ENCODE measurements around the gene CFAP299. TPM values are rescaled to one million over a fixed set of nuclear protein-coding genes. Genes with fewer than 3 reads are reported as not detected.
"Not testable (repeated sequence)": the region's sequence is repeated elsewhere in the genome, so short reads cannot be mapped to it uniquely, and the experiment has no call there.

The CFAP299 gene
- polyA plus RNA-seq, 2 of the 4 experiments (the other 2 are of a cell fraction): not detected

- TF ChIP-seq CBX2 (IDR thresholded peaks at IDR 0.05; ENCODE audit: borderline replicate concordance, low read depth) (no peak), MAZ (IDR thresholded peaks at IDR 0.05; ENCODE audit: borderline replicate concordance, low read depth, low read length) (no peak)
Observed at GRCh38 chr4:80678413-80678812, 342.9 kb downstream of the CFAP299 start (continued).

- Histone ChIP-seq H3K27ac (no peak overlapping the region), H3K4me3 (no peak overlapping the region), H3K4me1 (no peaks in the 10 kb centered on the region), H3K9me3 (no peaks in the 10 kb centered on the region), H3K4me2 (no peak overlapping the region)
- DNase-seq (ENCODE audit: low read depth in 1 of 2, low spot score in 1 of 2): no peak
- ATAC-seq: no peak
- CTCF ChIA-PET: no interaction called here
- POLR2A ChIA-PET: no interaction called here
- FAIRE-seq: no peak
- TF ChIP-seq MAFK (IDR thresholded peaks at IDR 0.05; ENCODE audit: partially characterized antibody) (peak; percentile 47), CHD2 (IDR thresholded peaks at IDR 0.05; ENCODE audit: low read length, partially characterized antibody) (no peak)
Observed at GRCh38 chr4:80680934-80681333, 345.4 kb downstream of the CFAP299 start.

DNA sequence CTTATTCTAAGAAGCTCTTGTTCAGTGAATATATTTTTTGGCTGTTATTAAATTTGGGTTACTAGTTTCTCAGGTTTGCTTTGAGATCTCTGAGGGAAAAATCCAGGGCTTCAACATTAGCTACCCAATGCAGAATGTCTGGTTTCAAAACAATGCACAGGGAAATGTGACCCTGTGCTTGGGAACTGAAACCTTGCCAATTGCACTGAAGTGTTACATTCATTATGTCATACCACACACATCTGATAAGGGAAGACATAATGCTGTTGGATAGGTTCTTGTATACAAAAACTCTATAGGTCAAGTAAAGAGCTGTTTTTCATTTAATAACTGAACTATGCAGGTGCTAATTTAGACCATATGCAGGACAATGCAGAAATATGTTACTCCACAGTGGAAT is 349.7 kb downstream of the CFAP299 start:
- ATAC-seq (no peak), DNase-seq (ENCODE audit: low read depth in 1 of 2, low spot score in 1 of 2) (no peak), FAIRE-seq (no peak)
- ChIA-PET POLR2A (no interaction called here), CTCF (no interaction called here)
- H3K4me3 ChIP-seq: no peak overlapping the region
- H3K9me3 ChIP-seq: no peaks in the 10 kb centered on the region
- H3K27ac ChIP-seq: no peak overlapping the region
- TF ChIP-seq RFX5 (IDR thresholded peaks at IDR 0.05) (no peak), ZNF302 (CRISPR knock-in tag; IDR thresholded peaks at IDR 0.05) (no peak), SREBF2 (IDR thresholded peaks at IDR 0.05) (no peak), KDM5A (IDR thresholded peaks at IDR 0.05) (no peak), HOXB5 (CRISPR knock-in tag; IDR thresholded peaks at IDR 0.05) (no peak), NPAS2 (CRISPR knock-in tag; IDR thresholded peaks at IDR 0.05; ENCODE audit: borderline replicate concordance) (no peak), CHD2 (IDR thresholded peaks at IDR 0.05; ENCODE audit: low read length, partially characterized antibody) (no peak), KDM1A (IDR thresholded peaks at IDR 0.05; ENCODE audit: low read depth) (no peak), POLR2AphosphoS2 (conservative IDR thresholded peaks at IDR 0.05; ENCODE audit: low read length) (no peak)
- TF ChIP-seq, protein P1, sequence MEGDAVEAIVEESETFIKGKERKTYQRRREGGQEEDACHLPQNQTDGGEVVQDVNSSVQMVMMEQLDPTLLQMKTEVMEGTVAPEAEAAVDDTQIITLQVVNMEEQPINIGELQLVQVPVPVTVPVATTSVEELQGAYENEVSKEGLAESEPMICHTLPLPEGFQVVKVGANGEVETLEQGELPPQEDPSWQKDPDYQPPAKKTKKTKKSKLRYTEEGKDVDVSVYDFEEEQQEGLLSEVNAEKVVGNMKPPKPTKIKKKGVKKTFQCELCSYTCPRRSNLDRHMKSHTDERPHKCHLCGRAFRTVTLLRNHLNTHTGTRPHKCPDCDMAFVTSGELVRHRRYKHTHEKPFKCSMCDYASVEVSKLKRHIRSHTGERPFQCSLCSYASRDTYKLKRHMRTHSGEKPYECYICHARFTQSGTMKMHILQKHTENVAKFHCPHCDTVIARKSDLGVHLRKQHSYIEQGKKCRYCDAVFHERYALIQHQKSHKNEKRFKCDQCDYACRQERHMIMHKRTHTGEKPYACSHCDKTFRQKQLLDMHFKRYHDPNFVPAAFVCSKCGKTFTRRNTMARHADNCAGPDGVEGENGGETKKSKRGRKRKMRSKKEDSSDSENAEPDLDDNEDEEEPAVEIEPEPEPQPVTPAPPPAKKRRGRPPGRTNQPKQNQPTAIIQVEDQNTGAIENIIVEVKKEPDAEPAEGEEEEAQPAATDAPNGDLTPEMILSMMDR (IDR thresholded peaks at IDR 0.05): no peak
- no peaks in the 10 kb centered on the region for H3K4me1 ChIP-seq
- H3K4me2 ChIP-seq: no peak overlapping the region

GRCh38 chr4:80687736-80688135 is 352.2 kb downstream of the CFAP299 start:
- H3K9me3 ChIP-seq; FAIRE-seq; H3K4me3 ChIP-seq; DNase-seq (ENCODE audit: low read depth in 1 of 2, low spot score in 1 of 2); CTCF ChIA-PET; H3K27ac ChIP-seq; POLR2A ChIA-PET; H3K4me1 ChIP-seq; ATAC-seq; H3K4me2 ChIP-seq: not testable (repeated sequence)
- 68% methylated on average over 7 of the region's 23 CpGs for WGBS (ENCODE audit: missing lambda C conversion rate)

- DNase-seq (ENCODE audit: low read depth in 1 of 2, low spot score in 1 of 2) (no peak), ATAC-seq (no peak), FAIRE-seq (no peak)
- H3K9me3 ChIP-seq: no peaks in the 10 kb centered on the region
- CTCF ChIA-PET: no interaction called here
- no peak overlapping the region for H3K27ac ChIP-seq
- H3K4me3 ChIP-seq: no peak overlapping the region
- 7% methylated on average over 3 of the region's 3 CpGs for WGBS (ENCODE audit: missing lambda C conversion rate)
- POLR2A ChIA-PET: no interaction called here
- H3K4me2 ChIP-seq: no peak overlapping the region
- H3K4me1 ChIP-seq: no peaks in the 10 kb centered on the region
- TF ChIP-seq USF2 (IDR thresholded peaks at IDR 0.05) (no peak), GATA3 (IDR thresholded peaks at IDR 0.05; ENCODE audit: borderline replicate concordance) (no peak), ZSCAN20 (CRISPR knock-in tag; IDR thresholded peaks at IDR 0.05) (no peak), CBX8 (IDR thresholded peaks at IDR 0.05) (no peak), ZFP36 (IDR thresholded peaks at IDR 0.05; ENCODE audit: borderline replicate concordance, partially characterized antibody) (no peak), PBX3 (IDR thresholded peaks at IDR 0.05) (no peak), EHMT2 (IDR thresholded peaks at IDR 0.05; ENCODE audit: low read depth) (no peak), RNF2 (IDR thresholded peaks at IDR 0.05; ENCODE audit: borderline replicate concordance, low read depth) (no peak), FOSL2 (IDR thresholded peaks at IDR 0.05) (no peak), FOSL2 (CRISPR knock-in tag; IDR thresholded peaks at IDR 0.05) (no peak), JUN (IDR thresholded peaks at IDR 0.05) (no peak), E2F6 (IDR thresholded peaks at IDR 0.05; ENCODE audit: borderline replicate concordance, low read depth) (no peak), SREBF2 (IDR thresholded peaks at IDR 0.05) (no peak)
- TF ChIP-seq, protein P2, sequence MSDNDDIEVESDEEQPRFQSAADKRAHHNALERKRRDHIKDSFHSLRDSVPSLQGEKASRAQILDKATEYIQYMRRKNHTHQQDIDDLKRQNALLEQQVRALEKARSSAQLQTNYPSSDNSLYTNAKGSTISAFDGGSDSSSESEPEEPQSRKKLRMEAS (IDR thresholded peaks at IDR 0.05): no peak
- TF ChIP-seq, protein P3, sequence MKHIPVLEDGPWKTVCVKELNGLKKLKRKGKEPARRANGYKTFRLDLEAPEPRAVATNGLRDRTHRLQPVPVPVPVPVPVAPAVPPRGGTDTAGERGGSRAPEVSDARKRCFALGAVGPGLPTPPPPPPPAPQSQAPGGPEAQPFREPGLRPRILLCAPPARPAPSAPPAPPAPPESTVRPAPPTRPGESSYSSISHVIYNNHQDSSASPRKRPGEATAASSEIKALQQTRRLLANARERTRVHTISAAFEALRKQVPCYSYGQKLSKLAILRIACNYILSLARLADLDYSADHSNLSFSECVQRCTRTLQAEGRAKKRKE (CRISPR knock-in tag; IDR thresholded peaks at IDR 0.05; ENCODE audit: low read depth): no peak
Observed at GRCh38 chr4:80694171-80694570, 358.6 kb downstream of the CFAP299 start.

Measured in A549 (cell line).